ENCODE data around the gene CIB2. TPM values are rescaled to one million over a fixed set of nuclear protein-coding genes. Genes with fewer than 3 reads are reported as not detected.

CIB2 gene
- total and polyA plus RNA-seq, 2 donors (not counting 1 experiment from before 2014, with no cell fraction given) = 0.97 to 3.2 TPM

DNA sequence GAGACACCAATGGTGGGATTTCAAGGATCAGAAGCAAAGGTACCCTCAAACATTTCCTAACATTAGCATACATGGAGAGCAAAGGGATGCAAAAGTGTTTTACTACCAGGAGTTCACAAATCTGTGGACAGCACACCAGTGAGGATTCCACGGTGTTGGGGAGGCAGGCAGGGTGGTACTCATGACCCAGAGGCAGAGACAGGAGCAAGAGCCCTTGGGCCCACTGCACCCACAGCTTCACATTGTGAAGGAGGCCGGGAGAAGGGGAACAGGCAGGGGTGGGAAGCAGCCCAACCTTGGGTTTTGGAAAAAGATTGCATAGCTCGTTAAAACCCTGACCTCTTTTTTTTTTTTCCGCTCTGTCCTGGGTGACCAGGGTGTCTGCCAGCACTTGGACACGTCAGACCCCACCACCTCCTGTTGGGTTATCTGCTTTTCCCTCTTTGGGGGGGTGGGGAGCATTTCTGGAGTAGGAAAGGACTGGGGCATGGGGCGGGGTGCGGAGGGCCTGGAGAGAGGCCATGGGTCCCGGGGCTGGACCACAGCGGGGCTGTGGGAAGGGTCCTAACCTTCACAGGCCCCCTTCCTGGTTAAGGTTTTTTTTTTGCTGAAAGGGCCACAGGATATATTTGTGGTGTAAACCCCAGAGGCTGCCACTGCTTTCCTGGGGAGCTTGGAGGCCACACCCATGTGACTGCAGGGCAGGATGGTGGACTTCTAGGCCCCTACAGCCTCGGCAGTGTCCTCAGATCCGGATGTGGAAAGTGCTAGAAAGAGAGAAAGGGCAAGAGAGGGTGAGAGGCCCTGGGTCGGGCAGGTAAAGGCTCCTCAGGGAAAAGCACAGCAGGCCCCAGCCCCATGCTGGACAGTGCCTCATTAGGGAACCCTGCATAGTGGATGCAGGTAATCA, 26.4 kb downstream of the CIB2 start:
- H3K9me3 ChIP-seq (ENCODE audit: control extremely low read depth in 1 of 3, control insufficient read depth in 2 of 3, insufficient read depth in 1 of 3, low read length in 2 of 3) = peaks cover 0 to 3% (median 0%) of the 10 kb centered on the region in 3 donors
- POLR2A ChIA-PET = no interaction called here
- H3K79me2 ChIP-seq (ENCODE audit: control insufficient read depth, insufficient read depth, low read length) = no peaks in the 10 kb centered on the region
- no peak overlapping the region for H3K9ac ChIP-seq (ENCODE audit: low read length)
- H3K36me3 ChIP-seq (replicated peaks in 1 of 2; ENCODE audit: control extremely low read depth in 1 of 2, control insufficient read depth in 1 of 2, extremely low read depth in 1 of 2, insufficient read depth in 2 of 2, low read length in 1 of 2) = no peaks in the 10 kb centered on the region
- no peak overlapping the region for H3K27ac Mint-ChIP-seq
- H3K4me3 Mint-ChIP-seq = no peak overlapping the region
- TF ChIP-seq, protein P1, sequence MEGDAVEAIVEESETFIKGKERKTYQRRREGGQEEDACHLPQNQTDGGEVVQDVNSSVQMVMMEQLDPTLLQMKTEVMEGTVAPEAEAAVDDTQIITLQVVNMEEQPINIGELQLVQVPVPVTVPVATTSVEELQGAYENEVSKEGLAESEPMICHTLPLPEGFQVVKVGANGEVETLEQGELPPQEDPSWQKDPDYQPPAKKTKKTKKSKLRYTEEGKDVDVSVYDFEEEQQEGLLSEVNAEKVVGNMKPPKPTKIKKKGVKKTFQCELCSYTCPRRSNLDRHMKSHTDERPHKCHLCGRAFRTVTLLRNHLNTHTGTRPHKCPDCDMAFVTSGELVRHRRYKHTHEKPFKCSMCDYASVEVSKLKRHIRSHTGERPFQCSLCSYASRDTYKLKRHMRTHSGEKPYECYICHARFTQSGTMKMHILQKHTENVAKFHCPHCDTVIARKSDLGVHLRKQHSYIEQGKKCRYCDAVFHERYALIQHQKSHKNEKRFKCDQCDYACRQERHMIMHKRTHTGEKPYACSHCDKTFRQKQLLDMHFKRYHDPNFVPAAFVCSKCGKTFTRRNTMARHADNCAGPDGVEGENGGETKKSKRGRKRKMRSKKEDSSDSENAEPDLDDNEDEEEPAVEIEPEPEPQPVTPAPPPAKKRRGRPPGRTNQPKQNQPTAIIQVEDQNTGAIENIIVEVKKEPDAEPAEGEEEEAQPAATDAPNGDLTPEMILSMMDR (IDR thresholded peaks at IDR 0.05) = no peak
- TF ChIP-seq EZH2 (IDR thresholded peaks at IDR 0.05; ENCODE audit: borderline replicate concordance, insufficient read depth, low read depth, low read length, poor library complexity, severe bottlenecking) = no peak
- WGBS (ENCODE audit: insufficient coverage) = 91% methylated on average over 9 of the region's 12 CpGs
- no peaks in the 10 kb centered on the region for H4K20me1 ChIP-seq (ENCODE audit: control insufficient read depth, insufficient read depth, low read length, poor library complexity, severe bottlenecking)
- no peaks in the 10 kb centered on the region for H3K27me3 ChIP-seq (replicated peaks in 1 of 4; ENCODE audit: control extremely low read depth in 1 of 4, control insufficient read depth in 3 of 4, insufficient read depth in 4 of 4, low read length in 3 of 4)
- no peaks in the 10 kb centered on the region for H3K4me1 Mint-ChIP-seq
- DNase-seq = no peak
- no peak overlapping the region for H3K4me3 ChIP-seq (ENCODE audit: control extremely low read depth in 1 of 5, extremely low read depth in 1 of 5, insufficient read depth in 1 of 5, low read depth in 2 of 5, low read length in 4 of 5)
- H3K4me2 ChIP-seq (replicated peaks; ENCODE audit: low read depth, low read length, poor library complexity, severe bottlenecking) = no peak overlapping the region
- H3K27me3 Mint-ChIP-seq = no peaks in the 10 kb centered on the region
- intact Hi-C loops (cut with micrococcal nuclease) = no loop called here
- H3K4me1 ChIP-seq (ENCODE audit: control insufficient read depth in 2 of 2, insufficient read depth in 2 of 2, low read length in 2 of 2) = peaks cover 0 to 4% of the 10 kb centered on the region in 2 donors
- H3K27ac ChIP-seq (ENCODE audit: low read length in 2 of 2) = no peak overlapping the region
- ATAC-seq (ENCODE audit: low read depth) = no peak
- CTCF ChIA-PET = interaction anchor here (1.5 to 9.4 kb wide), 6 partner anchors 12 to 148 kb away, joined by 4 to 164 read pairs (median 14); partner anchors contain the start of gene SH2D7
- H2AFZ ChIP-seq (ENCODE audit: insufficient read depth, low read depth, low read length, poor library complexity, severe bottlenecking) = no peak overlapping the region
- H3K9me3 Mint-ChIP-seq (ENCODE audit: insufficient read depth) = no peaks in the 10 kb centered on the region

GRCh38 chr15:78104119-78104479, 27.1 kb downstream of the CIB2 start:
- H3K4me3 ChIP-seq (ENCODE audit: control extremely low read depth in 1 of 5, extremely low read depth in 1 of 5, insufficient read depth in 1 of 5, low read depth in 2 of 5, low read length in 4 of 5) = no peak overlapping the region
- no peak overlapping the region for H3K9ac ChIP-seq (ENCODE audit: low read length)
- ChIA-PET POLR2A (no interaction called here), CTCF (interaction anchor here (1.6 to 2.5 kb wide), 2 partner anchors 11 to 91 kb away, joined by 4 to 8 read pairs; partner anchors contain the start of gene SH2D7)
- no peaks in the 10 kb centered on the region for H3K27me3 Mint-ChIP-seq
- H3K36me3 ChIP-seq (replicated peaks in 1 of 2; ENCODE audit: control extremely low read depth in 1 of 2, control insufficient read depth in 1 of 2, extremely low read depth in 1 of 2, insufficient read depth in 2 of 2, low read length in 1 of 2) = no peaks in the 10 kb centered on the region
- no peak overlapping the region for H3K4me3 Mint-ChIP-seq
- no peak overlapping the region for H3K27ac Mint-ChIP-seq
- no peaks in the 10 kb centered on the region for H3K27me3 ChIP-seq (replicated peaks in 1 of 4; ENCODE audit: control extremely low read depth in 1 of 4, control insufficient read depth in 3 of 4, insufficient read depth in 4 of 4, low read length in 3 of 4)
- peaks cover 0 to 4% of the 10 kb centered on the region in 2 donors for H3K4me1 ChIP-seq (ENCODE audit: control insufficient read depth in 2 of 2, insufficient read depth in 2 of 2, low read length in 2 of 2)
- H3K27ac ChIP-seq (ENCODE audit: low read length in 2 of 2) = no peak overlapping the region
- no peak for DNase-seq
- H3K4me1 Mint-ChIP-seq = no peaks in the 10 kb centered on the region
- no peaks in the 10 kb centered on the region for H3K79me2 ChIP-seq (ENCODE audit: control insufficient read depth, insufficient read depth, low read length)
- H3K4me2 ChIP-seq (replicated peaks; ENCODE audit: low read depth, low read length, poor library complexity, severe bottlenecking) = no peak overlapping the region
- no peaks in the 10 kb centered on the region for H3K9me3 Mint-ChIP-seq (ENCODE audit: insufficient read depth)
- intact Hi-C loops (cut with micrococcal nuclease) = no loop called here
- no peaks in the 10 kb centered on the region for H4K20me1 ChIP-seq (ENCODE audit: control insufficient read depth, insufficient read depth, low read length, poor library complexity, severe bottlenecking)
- 85% methylated on average over 4 of the region's 4 CpGs for WGBS (ENCODE audit: insufficient coverage)
- no peak overlapping the region for H2AFZ ChIP-seq (ENCODE audit: insufficient read depth, low read depth, low read length, poor library complexity, severe bottlenecking)
- ATAC-seq (ENCODE audit: low read depth) = no peak
- no peak for TF ChIP-seq EZH2 (IDR thresholded peaks at IDR 0.05; ENCODE audit: borderline replicate concordance, insufficient read depth, low read depth, low read length, poor library complexity, severe bottlenecking)
- TF ChIP-seq, protein P1 (IDR thresholded peaks at IDR 0.05) = no peak
- H3K9me3 ChIP-seq (ENCODE audit: control extremely low read depth in 1 of 3, control insufficient read depth in 2 of 3, insufficient read depth in 1 of 3, low read length in 2 of 3) = peaks cover 0 to 3% (median 0%) of the 10 kb centered on the region in 3 donors
